Upper lobe of right lung (tissue), 1 donor: ENCODE data around the gene CADPS. TPM values are rescaled to one million over a fixed set of nuclear protein-coding genes. Genes with fewer than 3 reads are reported as not detected.

Source experiments
- ATAC-seq: fragments of 200-7000 bp; cut with Tn5 transposase; one replicate; pipeline ENCODE4 v1.9.1; 2020; ENCODE audit warnings: mild to moderate bottlenecking, moderate library complexity
- DNase-seq: peaks from one replicate; pipeline ENCODE4 v3.0.0-alpha.2; 2020
- H3K27ac ChIP-seq: fragments of 200-600 bp; one replicate; pipeline ENCODE4 v1.8.0; 2022
- H3K27me3 ChIP-seq: fragments of 200-600 bp; one replicate; pipeline ENCODE4 v1.8.0; 2022; ENCODE audit warnings: mild to moderate bottlenecking
- H3K36me3 ChIP-seq: fragments of 200-600 bp; one replicate; pipeline ENCODE4 v1.8.0; 2022
- H3K4me1 ChIP-seq: fragments of 200-600 bp; one replicate; pipeline ENCODE4 v1.8.0; 2022
- H3K4me3 ChIP-seq: fragments of 200-600 bp; one replicate; pipeline ENCODE4 v1.8.0; 2022; ENCODE audit warnings: mild to moderate bottlenecking
- H3K9me3 ChIP-seq: fragments of 200-600 bp; one replicate; pipeline ENCODE4 v1.8.0; 2022
- intact Hi-C: fragments of 100-400 bp; cut with DNase I; formaldehyde crosslinking; loops from one replicate; pipeline ENCODE4 v1.11.0; 2022
- total RNA-seq: library from RNA; stranded (reverse); fragmentation: NEBNext Ultra II Directional; extraction: Animal tissue kit (Norgen Biotek cat#: 25700); gene quantifications from one replicate; pipeline ENCODE4 v1.2.1, GENCODE V29; 2021
- TF ChIP-seq, protein P1 (sequence below): fragments of 200-600 bp; IDR thresholded peaks from one replicate; pipeline ENCODE4 v1.8.0; 2022; ENCODE audit warnings: antibody characterized with exemption
- donor health status: DM: no; HTN: yes; CAD: no; lungs with severe emphysema.

Gene CADPS
- total RNA-seq, 1 donor from 2014 or later, result 1.1 TPM

DNA sequence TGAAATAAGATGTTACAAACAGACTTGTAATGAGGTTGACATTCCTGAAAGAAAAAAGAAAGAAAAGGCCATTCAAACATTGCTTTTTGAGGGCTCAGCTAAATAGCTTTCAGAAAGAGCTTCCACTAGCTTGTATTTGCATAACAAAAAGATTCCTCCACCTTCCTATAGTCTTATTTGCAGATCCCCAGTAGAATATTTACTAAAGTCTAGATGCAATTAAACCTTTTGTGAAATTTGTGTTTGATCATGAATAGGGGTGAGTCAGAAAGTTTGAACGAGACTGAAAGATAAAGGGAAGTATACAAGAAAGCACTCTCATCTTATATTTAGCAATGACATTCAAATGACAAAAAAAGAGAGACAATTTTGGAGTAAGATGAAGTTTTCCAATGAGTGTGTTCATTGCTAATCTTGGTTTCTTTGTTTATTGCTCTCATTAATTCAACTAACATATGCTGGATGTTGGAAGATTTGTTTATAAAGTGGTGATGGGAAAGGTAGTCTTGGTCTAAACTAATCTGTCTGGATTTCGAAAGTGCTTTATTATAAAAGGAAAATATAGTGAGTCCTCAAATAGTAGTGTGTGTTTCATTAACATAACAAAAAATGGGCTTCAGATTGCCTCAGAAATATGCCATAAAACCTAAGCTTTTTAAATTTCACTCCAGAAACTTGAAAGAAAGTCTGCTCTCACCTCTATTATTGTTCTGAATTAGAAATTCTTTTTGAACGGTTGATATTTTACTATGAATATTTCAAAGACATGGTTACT lies 9.1 kb upstream of the CADPS start:
- Histone ChIP-seq H3K27me3 (no peaks in the 10 kb centered on the region), H3K4me3 (no peak overlapping the region), H3K9me3 (no peaks in the 10 kb centered on the region), H3K36me3 (no peaks in the 10 kb centered on the region), H3K4me1 (no peaks in the 10 kb centered on the region), H3K27ac (no peak overlapping the region)
- TF ChIP-seq, protein P1, sequence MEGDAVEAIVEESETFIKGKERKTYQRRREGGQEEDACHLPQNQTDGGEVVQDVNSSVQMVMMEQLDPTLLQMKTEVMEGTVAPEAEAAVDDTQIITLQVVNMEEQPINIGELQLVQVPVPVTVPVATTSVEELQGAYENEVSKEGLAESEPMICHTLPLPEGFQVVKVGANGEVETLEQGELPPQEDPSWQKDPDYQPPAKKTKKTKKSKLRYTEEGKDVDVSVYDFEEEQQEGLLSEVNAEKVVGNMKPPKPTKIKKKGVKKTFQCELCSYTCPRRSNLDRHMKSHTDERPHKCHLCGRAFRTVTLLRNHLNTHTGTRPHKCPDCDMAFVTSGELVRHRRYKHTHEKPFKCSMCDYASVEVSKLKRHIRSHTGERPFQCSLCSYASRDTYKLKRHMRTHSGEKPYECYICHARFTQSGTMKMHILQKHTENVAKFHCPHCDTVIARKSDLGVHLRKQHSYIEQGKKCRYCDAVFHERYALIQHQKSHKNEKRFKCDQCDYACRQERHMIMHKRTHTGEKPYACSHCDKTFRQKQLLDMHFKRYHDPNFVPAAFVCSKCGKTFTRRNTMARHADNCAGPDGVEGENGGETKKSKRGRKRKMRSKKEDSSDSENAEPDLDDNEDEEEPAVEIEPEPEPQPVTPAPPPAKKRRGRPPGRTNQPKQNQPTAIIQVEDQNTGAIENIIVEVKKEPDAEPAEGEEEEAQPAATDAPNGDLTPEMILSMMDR, result no peak
- ATAC-seq, result no peak
- DNase-seq, result no peak
- intact Hi-C loops, result no loop called here

DNA sequence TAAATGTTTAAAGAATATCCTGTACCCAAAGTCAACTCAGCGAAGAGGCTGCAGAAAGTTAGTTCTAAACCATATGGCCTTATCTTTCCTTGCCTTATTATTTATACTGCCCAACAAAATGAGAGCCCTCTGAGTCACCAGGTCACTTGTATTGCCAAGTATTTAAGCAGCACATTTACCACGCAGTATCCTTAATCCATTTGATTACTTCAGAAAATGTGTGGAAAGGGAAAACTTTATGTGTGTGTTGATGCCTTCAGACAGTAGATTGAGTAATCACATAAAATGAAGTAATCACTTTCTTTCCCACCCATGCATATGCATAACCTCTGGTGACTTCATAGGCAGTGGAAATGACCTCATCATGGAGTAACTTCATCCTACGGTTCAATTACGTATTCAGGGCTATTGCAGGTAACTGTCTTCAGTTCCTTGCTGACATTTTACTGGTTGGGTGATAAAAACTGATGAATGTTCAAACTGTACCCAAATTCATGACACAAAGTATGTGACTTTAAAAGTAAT lies 7.5 kb upstream of the CADPS start:
- no peak for DNase-seq
- no peaks in the 10 kb centered on the region for H3K36me3 ChIP-seq
- no peaks in the 10 kb centered on the region for H3K4me1 ChIP-seq
- H3K27me3 ChIP-seq, result peaks cover 8% of the 10 kb centered on the region
- no peak overlapping the region for H3K27ac ChIP-seq
- intact Hi-C loops, result no loop called here
- no peaks in the 10 kb centered on the region for H3K9me3 ChIP-seq
- no peak overlapping the region for H3K4me3 ChIP-seq
- no peak for ATAC-seq
- TF ChIP-seq, protein P1, result no peak

DNA sequence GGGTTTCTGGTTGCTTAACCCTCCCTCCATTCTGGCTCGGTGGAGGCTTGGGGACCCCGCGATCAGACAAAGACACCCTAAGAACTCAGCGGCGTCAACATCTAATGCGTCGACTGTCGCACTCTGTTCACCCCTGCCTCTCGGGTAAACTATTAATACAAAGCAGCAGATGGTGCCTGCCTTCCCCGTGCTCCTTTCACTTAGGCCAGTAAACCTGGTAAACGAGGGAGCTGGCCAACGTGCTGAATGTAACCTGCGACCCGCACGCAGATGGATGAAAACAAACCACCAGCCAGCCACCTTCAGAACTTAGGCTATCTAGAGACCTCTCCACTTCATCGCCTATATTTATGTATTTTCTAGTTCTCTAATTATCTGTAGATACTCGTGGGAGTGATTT lies 848 bp upstream of the CADPS start:
- H3K4me1 ChIP-seq, result peaks cover 4% of the 10 kb centered on the region
- DNase-seq (peak; percentile 67), ATAC-seq (peak; percentile 66)
- TF ChIP-seq, protein P1, result no peak
- no peaks in the 10 kb centered on the region for H3K36me3 ChIP-seq
- peaks cover 57% of the 10 kb centered on the region for H3K27me3 ChIP-seq
- intact Hi-C loops, result no loop called here
- H3K9me3 ChIP-seq, result no peaks in the 10 kb centered on the region
- H3K4me3 ChIP-seq, result no peak overlapping the region
- H3K27ac ChIP-seq, result no peak overlapping the region

DNA sequence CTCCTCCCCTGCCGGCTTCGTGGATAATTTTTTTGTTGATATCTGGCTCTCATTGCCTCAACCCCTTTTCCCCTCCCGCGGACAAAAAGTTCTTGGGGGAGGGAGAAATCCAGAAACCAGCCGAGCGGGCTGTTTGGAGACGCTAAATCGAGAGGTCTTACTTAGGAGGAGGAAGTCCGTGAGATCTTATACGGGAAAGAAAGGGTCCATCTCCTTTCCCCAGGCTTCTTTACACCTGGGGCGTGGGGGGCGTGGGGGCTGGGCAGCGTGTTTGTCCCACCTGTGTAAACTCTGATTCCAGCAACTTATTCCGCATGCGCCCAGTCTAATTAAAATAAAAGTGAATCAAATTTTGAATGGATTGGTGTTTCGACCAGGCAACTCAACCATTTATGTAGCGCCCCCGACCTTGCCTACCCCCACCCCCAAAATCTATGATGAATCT lies 364 bp upstream of the CADPS start:
- no peak overlapping the region for H3K4me3 ChIP-seq
- no peaks in the 10 kb centered on the region for H3K36me3 ChIP-seq
- no peak for DNase-seq
- TF ChIP-seq, protein P1, result no peak
- intact Hi-C loops, result no loop called here
- H3K9me3 ChIP-seq, result no peaks in the 10 kb centered on the region
- peaks cover 4% of the 10 kb centered on the region for H3K4me1 ChIP-seq
- peaks cover 57% of the 10 kb centered on the region for H3K27me3 ChIP-seq
- H3K27ac ChIP-seq, result no peak overlapping the region
- no peak for ATAC-seq

DNA sequence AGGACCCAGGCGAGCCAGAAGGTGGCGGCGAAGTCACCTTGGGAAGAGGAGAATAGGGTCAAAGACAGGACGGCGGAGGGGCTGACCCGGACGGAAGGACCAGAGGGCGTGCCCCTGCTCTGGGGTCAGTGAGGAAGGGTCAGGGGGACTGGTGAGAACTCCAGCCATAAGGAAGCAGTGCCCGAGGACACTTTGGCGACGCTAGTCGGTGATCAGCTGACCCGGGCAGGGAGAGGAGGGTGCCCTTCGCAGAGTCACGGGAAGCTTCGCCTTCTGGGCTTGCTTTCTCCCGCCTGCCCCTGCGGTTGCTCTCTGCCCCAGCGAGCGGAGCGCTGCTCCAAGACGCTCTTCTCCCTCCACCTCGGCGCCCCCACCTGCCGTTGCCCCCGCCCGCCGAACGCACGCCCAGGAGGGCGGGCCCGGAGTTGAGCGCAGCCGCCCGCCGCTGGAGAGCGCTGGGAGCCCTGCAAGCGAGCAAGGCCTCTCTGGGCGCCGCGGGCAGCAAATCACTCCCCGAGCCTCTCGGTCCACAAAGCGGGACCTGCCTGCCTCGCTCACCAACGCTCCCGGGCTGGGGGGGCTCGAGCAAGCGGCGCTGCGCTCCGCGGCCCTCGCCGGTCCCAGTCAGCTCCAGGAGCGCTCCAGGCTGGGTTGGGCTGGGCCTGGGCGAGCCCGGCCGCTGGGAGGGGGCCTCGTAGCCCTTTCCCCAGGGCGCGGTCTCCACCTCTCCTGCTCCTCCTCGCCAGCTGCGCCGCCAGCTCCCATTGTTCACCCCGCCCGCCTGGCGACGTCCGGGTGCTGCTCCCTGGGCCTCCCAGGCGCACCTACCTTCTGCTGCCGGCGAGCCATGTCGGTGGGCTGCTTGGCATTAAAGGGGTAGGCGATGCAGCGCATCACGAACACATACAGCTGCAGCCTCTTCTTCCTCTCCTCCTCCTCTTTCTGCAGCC lies 1.2 kb downstream of the CADPS start:
- Histone ChIP-seq H3K4me3 (peak overlapping the region; percentile 43), H3K9me3 (no peaks in the 10 kb centered on the region), H3K4me1 (peaks cover 4% of the 10 kb centered on the region), H3K36me3 (no peaks in the 10 kb centered on the region), H3K27ac (no peak overlapping the region), H3K27me3 (peaks cover 57% of the 10 kb centered on the region)
- DNase-seq, result peak; percentile 65
- peak; percentile 66 for ATAC-seq
- TF ChIP-seq, protein P1, result no peak
- intact Hi-C loops, result no loop called here
